ENCODE data around the gene RHCG.

DNA sequence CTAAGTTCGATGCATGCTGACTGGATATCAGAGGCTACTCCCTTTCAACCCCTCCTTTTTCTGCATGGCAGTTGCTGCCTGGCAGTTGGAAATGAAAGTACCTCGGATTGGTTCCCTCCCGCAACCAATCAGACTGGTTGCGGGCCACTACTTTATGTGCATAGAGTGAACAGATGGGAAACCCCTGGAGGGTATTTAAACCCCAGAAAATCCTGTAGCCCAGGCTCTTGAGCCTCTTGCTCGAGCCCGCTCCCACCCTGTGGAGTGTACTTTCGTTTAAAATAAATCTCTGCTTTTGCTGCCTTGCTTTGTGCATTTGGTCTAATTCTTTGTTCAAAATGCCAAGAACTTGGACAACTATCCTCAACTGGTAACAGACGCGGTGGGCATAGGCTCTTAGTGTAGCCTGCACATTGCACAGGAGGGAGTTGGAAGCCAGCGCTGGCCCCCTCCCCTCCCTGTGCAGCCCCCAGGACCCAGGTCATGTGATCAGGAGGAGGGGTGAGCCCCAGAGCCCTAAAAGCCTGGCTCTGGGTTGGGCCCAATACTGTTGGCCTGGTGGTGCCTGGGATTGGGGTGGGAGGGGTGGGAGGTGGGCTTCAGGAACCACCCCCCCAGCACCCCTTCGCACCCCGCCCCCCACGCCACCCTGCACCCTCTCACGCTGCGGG is 26.8 kb downstream of the RHCG start:
- TF ChIP-seq, protein P1, sequence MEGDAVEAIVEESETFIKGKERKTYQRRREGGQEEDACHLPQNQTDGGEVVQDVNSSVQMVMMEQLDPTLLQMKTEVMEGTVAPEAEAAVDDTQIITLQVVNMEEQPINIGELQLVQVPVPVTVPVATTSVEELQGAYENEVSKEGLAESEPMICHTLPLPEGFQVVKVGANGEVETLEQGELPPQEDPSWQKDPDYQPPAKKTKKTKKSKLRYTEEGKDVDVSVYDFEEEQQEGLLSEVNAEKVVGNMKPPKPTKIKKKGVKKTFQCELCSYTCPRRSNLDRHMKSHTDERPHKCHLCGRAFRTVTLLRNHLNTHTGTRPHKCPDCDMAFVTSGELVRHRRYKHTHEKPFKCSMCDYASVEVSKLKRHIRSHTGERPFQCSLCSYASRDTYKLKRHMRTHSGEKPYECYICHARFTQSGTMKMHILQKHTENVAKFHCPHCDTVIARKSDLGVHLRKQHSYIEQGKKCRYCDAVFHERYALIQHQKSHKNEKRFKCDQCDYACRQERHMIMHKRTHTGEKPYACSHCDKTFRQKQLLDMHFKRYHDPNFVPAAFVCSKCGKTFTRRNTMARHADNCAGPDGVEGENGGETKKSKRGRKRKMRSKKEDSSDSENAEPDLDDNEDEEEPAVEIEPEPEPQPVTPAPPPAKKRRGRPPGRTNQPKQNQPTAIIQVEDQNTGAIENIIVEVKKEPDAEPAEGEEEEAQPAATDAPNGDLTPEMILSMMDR (IDR thresholded peaks at IDR 0.05): no peak
- no peak for TF ChIP-seq ZFX (IDR thresholded peaks at IDR 0.05; ENCODE audit: borderline replicate concordance)

Data from 22Rv1 (cell line).